Chondrocyte (in vitro differentiated cells): ENCODE results near the gene BTBD8. TPM values are rescaled to one million over a fixed set of nuclear protein-coding genes. Genes with fewer than 3 reads are reported as not detected.

Experiments
- DNase-seq: peaks from one replicate; pipeline ENCODE4 v3.0.0; 2021; ENCODE audit warnings: mixed read lengths, low spot score
- H3K27ac Mint-ChIP-seq: one replicate; pipeline ENCODE4 v1.8.0; 2021; ENCODE audit warnings: mild to moderate bottlenecking, moderate library complexity, mixed read lengths; ENCODE audit not compliant: unreplicated experiment
- H3K27me3 Mint-ChIP-seq: 2 replicates; pipeline ENCODE4 v1.8.0; 2021; ENCODE audit warnings: low read depth, mixed read lengths
- H3K36me3 Mint-ChIP-seq: 2 replicates; pipeline ENCODE4 v1.8.0; 2021; ENCODE audit warnings: low read depth, mixed read lengths
- H3K4me1 Mint-ChIP-seq: 2 replicates; pipeline ENCODE4 v1.8.0; 2021; ENCODE audit warnings: low read depth, mild to moderate bottlenecking, mixed read lengths
- H3K4me3 Mint-ChIP-seq: one replicate; pipeline ENCODE4 v1.8.0; 2021; ENCODE audit warnings: mild to moderate bottlenecking, moderate library complexity, mixed read lengths; ENCODE audit not compliant: unreplicated experiment
- H3K9me3 Mint-ChIP-seq: 2 replicates; pipeline ENCODE4 v1.8.0; 2021; ENCODE audit warnings: low read depth, mixed read lengths
- total RNA-seq: library from RNA; stranded (reverse); gene quantifications from 3 replicates; pipeline ENCODE4 v1.2.1, GENCODE V29; 2021
- TF ChIP-seq, protein P1 (sequence below): fragments of 200-600 bp; sonication (generic); IDR thresholded peaks from 2 replicates; pipeline ENCODE4 v1.5.0; 2021; ENCODE audit warnings: antibody characterized with exemption, mild to moderate bottlenecking, moderate library complexity

Gene BTBD8
- total RNA-seq, 1 donor from 2014 or later, result 2.3 TPM

GRCh38 chr1:92159593-92159992 is 79.4 kb downstream of the BTBD8 start:
- H3K27ac Mint-ChIP-seq, result no peak overlapping the region
- TF ChIP-seq, protein P1, sequence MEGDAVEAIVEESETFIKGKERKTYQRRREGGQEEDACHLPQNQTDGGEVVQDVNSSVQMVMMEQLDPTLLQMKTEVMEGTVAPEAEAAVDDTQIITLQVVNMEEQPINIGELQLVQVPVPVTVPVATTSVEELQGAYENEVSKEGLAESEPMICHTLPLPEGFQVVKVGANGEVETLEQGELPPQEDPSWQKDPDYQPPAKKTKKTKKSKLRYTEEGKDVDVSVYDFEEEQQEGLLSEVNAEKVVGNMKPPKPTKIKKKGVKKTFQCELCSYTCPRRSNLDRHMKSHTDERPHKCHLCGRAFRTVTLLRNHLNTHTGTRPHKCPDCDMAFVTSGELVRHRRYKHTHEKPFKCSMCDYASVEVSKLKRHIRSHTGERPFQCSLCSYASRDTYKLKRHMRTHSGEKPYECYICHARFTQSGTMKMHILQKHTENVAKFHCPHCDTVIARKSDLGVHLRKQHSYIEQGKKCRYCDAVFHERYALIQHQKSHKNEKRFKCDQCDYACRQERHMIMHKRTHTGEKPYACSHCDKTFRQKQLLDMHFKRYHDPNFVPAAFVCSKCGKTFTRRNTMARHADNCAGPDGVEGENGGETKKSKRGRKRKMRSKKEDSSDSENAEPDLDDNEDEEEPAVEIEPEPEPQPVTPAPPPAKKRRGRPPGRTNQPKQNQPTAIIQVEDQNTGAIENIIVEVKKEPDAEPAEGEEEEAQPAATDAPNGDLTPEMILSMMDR, result no peak
- DNase-seq, result no peak
- H3K9me3 Mint-ChIP-seq, result peaks cover 35% of the 10 kb centered on the region
- no peaks in the 10 kb centered on the region for H3K4me1 Mint-ChIP-seq
- H3K36me3 Mint-ChIP-seq, result peaks cover 23% of the 10 kb centered on the region
- no peaks in the 10 kb centered on the region for H3K27me3 Mint-ChIP-seq
- H3K4me3 Mint-ChIP-seq, result no peak overlapping the region

- Mint-ChIP-seq H3K36me3 (peaks cover 3% of the 10 kb centered on the region), H3K4me3 (no peak overlapping the region), H3K9me3 (peaks cover 8% of the 10 kb centered on the region), H3K27me3 (no peaks in the 10 kb centered on the region), H3K4me1 (no peaks in the 10 kb centered on the region), H3K27ac (no peak overlapping the region)
- TF ChIP-seq, protein P1, result no peak
- DNase-seq, result no peak
Measured at GRCh38 chr1:92165389-92165788, 85.2 kb downstream of the BTBD8 start.

- no peak for DNase-seq
- TF ChIP-seq, protein P1, result no peak
- H3K4me3 Mint-ChIP-seq, result no peak overlapping the region
- no peaks in the 10 kb centered on the region for H3K9me3 Mint-ChIP-seq
- no peaks in the 10 kb centered on the region for H3K4me1 Mint-ChIP-seq
- H3K27ac Mint-ChIP-seq, result no peak overlapping the region
- H3K36me3 Mint-ChIP-seq, result no peaks in the 10 kb centered on the region
- H3K27me3 Mint-ChIP-seq, result no peaks in the 10 kb centered on the region
Measured at GRCh38 chr1:92167151-92167550, 87.0 kb downstream of the BTBD8 start.

DNA sequence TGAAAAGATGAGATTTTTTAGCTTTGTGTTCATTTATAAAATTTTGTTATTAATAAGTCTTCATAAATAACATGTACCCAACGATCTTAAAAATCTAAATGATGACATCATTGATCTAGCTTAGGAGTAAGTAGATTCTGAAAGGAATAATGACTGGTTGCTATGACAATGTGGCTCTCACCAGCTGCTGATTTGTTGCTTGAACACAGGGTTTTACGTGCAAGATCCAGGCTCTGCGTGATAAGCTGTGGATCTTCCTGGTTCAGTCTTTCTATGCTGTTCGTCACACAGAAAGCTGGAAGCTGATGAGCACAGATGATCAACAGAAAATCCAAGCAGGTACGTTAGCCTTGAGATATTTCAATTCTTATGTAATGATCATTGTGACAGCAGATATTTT is 88.5 kb downstream of the BTBD8 start:
- no peak for DNase-seq

DNA sequence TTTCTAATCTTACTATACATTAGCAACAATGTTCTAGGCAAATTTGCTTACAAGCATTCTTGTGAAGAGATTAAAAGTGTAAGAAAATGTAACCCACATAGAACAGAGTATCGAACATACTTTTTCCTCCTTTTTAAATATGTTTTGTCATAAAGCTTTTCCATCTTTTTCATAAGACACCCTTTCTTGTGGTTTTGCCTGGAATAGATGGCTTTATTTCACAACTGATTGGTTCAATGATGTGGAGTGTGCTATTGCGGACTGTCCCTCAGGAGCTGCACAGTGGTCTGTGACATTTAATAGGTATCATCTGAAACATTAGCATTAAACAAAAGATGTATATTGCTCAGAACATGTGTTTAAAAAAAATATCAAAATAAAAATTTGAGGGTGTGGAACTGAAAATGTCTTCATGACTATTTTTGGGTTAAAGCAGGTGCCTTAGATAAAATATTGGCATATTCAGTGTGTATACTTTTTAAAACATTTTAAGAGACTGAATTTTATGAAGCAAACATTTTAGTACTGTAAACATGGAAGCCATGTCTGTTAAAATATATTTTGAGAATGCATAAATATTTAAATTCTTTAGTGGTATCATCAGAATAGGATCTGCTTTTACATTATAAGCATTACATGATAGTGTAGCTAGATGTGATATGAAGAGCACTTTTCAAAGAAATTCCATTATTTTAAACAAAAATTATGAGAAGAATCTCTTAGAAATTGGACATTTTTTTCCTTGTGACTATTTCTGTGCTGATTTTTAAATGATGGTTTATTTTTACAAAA is 89.3 kb downstream of the BTBD8 start:
- no peaks in the 10 kb centered on the region for H3K9me3 Mint-ChIP-seq
- no peaks in the 10 kb centered on the region for H3K36me3 Mint-ChIP-seq
- no peaks in the 10 kb centered on the region for H3K4me1 Mint-ChIP-seq
- no peak overlapping the region for H3K27ac Mint-ChIP-seq
- TF ChIP-seq, protein P1, result no peak
- no peaks in the 10 kb centered on the region for H3K27me3 Mint-ChIP-seq
- DNase-seq, result no peak
- H3K4me3 Mint-ChIP-seq, result no peak overlapping the region

More for the DNA sequence above, 88.5 kb downstream of the BTBD8 start:
- Mint-ChIP-seq H3K4me1 (no peaks in the 10 kb centered on the region), H3K27me3 (no peaks in the 10 kb centered on the region), H3K27ac (no peak overlapping the region), H3K36me3 (no peaks in the 10 kb centered on the region), H3K4me3 (no peak overlapping the region), H3K9me3 (no peaks in the 10 kb centered on the region)
- TF ChIP-seq, protein P1, result no peak
